ENCODE results near the gene GRID2. TPM values are rescaled to one million over a fixed set of nuclear protein-coding genes. Genes with fewer than 3 reads are reported as not detected.

The GRID2 gene
- total and polyA plus RNA-seq, 10 of the 15 experiments (the other 5 are each of a cell fraction or from before 2014, with no cell fraction given), result not detected

DNA sequence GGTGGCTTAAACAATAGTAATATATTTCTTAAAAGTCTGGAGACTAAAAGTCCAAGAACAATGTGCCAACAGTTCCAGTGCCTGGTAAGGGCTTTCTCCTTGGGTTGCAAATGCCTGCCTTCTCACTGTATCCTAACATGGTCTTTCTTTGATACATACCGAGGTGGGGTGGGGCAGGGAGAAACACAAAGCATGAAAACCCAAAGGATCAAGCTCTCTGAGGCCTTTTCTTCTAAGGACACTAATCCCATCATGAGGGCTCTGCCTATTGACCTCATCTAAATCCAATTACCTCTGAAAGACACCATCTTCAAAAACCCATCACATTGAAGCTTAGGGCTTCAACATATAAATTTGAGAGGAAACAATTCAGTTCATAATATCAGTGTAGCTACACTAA lies 311.3 kb downstream of the GRID2 start:
- DNase-seq (ENCODE audit: low read depth, low spot score) (no peak), ATAC-seq (no peak), FAIRE-seq (no peak)
- 0% methylated on average over 1 of the region's 1 CpG for WGBS (ENCODE audit: insufficient coverage, insufficient replicate concordance, low lambda C conversion rate, missing lambda C conversion rate)
- no peaks in the 10 kb centered on the region for H4K20me1 ChIP-seq (ENCODE audit: control insufficient read depth, insufficient read depth)
- H3K9ac ChIP-seq (ENCODE audit: control insufficient read depth, insufficient read depth, low read length), result no peak overlapping the region
- ChIA-PET SMC1A (ENCODE audit: uncharacterized antibody, unreplicated experiment) (no interaction called here), RAD21 (ENCODE audit: unreplicated experiment) (no interaction called here), POLR2A (no interaction called here), CTCF (no interaction called here)
- H3K4me2 ChIP-seq (ENCODE audit: control insufficient read depth, insufficient read depth), result no peak overlapping the region
- H3K36me3 ChIP-seq (ENCODE audit: control insufficient read depth in 2 of 2, insufficient read depth in 2 of 2, low read length in 1 of 2), result no peaks in the 10 kb centered on the region
- no peaks in the 10 kb centered on the region for H3K79me2 ChIP-seq (ENCODE audit: control insufficient read depth, insufficient read depth, low read length)
- no peaks in the 10 kb centered on the region for H3K9me3 ChIP-seq (replicated peaks; ENCODE audit: control insufficient read depth, insufficient read depth, low read length)
- H3K4me3 ChIP-seq, result no peak overlapping the region
- BruUV-seq (replicated peaks), result no TSS peak
- intact Hi-C loops (cut with micrococcal nuclease; ENCODE audit: unreplicated experiment), result no loop called here
- no peak overlapping the region for H3K27ac ChIP-seq (ENCODE audit: control insufficient read depth, insufficient read depth)
- no peaks in the 10 kb centered on the region for H3K4me1 ChIP-seq (ENCODE audit: control insufficient read depth, insufficient read depth, low read length)
- TF ChIP-seq, protein P1, sequence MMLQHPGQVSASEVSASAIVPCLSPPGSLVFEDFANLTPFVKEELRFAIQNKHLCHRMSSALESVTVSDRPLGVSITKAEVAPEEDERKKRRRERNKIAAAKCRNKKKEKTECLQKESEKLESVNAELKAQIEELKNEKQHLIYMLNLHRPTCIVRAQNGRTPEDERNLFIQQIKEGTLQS (IDR thresholded peaks at IDR 0.05; ENCODE audit: borderline replicate concordance, extremely low read depth, low read depth, low read length), result no peak
- TF ChIP-seq NFIC (IDR thresholded peaks at IDR 0.05; ENCODE audit: low read depth, low read length) (no peak), ZNF622 (IDR thresholded peaks at IDR 0.05) (no peak), ASH2L (IDR thresholded peaks at IDR 0.05; ENCODE audit: borderline replicate concordance, low read depth) (no peak), HCFC1 (IDR thresholded peaks at IDR 0.05; ENCODE audit: low read length) (no peak), STAT3 (IDR thresholded peaks at IDR 0.05; ENCODE audit: low read depth, low read length) (no peak)
- TF ChIP-seq, protein P2, sequence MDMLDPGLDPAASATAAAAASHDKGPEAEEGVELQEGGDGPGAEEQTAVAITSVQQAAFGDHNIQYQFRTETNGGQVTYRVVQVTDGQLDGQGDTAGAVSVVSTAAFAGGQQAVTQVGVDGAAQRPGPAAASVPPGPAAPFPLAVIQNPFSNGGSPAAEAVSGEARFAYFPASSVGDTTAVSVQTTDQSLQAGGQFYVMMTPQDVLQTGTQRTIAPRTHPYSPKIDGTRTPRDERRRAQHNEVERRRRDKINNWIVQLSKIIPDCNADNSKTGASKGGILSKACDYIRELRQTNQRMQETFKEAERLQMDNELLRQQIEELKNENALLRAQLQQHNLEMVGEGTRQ (IDR thresholded peaks at IDR 0.05; ENCODE audit: borderline replicate concordance, low read depth, low read length), result no peak
- TF ChIP-seq, protein P3, sequence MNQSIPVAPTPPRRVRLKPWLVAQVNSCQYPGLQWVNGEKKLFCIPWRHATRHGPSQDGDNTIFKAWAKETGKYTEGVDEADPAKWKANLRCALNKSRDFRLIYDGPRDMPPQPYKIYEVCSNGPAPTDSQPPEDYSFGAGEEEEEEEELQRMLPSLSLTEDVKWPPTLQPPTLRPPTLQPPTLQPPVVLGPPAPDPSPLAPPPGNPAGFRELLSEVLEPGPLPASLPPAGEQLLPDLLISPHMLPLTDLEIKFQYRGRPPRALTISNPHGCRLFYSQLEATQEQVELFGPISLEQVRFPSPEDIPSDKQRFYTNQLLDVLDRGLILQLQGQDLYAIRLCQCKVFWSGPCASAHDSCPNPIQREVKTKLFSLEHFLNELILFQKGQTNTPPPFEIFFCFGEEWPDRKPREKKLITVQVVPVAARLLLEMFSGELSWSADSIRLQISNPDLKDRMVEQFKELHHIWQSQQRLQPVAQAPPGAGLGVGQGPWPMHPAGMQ (IDR thresholded peaks at IDR 0.05; ENCODE audit: borderline replicate concordance), result no peak
- TF ChIP-seq, protein P4, sequence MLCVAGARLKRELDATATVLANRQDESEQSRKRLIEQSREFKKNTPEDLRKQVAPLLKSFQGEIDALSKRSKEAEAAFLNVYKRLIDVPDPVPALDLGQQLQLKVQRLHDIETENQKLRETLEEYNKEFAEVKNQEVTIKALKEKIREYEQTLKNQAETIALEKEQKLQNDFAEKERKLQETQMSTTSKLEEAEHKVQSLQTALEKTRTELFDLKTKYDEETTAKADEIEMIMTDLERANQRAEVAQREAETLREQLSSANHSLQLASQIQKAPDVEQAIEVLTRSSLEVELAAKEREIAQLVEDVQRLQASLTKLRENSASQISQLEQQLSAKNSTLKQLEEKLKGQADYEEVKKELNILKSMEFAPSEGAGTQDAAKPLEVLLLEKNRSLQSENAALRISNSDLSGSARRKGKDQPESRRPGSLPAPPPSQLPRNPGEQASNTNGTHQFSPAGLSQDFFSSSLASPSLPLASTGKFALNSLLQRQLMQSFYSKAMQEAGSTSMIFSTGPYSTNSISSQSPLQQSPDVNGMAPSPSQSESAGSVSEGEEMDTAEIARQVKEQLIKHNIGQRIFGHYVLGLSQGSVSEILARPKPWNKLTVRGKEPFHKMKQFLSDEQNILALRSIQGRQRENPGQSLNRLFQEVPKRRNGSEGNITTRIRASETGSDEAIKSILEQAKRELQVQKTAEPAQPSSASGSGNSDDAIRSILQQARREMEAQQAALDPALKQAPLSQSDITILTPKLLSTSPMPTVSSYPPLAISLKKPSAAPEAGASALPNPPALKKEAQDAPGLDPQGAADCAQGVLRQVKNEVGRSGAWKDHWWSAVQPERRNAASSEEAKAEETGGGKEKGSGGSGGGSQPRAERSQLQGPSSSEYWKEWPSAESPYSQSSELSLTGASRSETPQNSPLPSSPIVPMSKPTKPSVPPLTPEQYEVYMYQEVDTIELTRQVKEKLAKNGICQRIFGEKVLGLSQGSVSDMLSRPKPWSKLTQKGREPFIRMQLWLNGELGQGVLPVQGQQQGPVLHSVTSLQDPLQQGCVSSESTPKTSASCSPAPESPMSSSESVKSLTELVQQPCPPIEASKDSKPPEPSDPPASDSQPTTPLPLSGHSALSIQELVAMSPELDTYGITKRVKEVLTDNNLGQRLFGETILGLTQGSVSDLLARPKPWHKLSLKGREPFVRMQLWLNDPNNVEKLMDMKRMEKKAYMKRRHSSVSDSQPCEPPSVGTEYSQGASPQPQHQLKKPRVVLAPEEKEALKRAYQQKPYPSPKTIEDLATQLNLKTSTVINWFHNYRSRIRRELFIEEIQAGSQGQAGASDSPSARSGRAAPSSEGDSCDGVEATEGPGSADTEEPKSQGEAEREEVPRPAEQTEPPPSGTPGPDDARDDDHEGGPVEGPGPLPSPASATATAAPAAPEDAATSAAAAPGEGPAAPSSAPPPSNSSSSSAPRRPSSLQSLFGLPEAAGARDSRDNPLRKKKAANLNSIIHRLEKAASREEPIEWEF (IDR thresholded peaks at IDR 0.05; ENCODE audit: insufficient replicate concordance, low read depth, low read length), result no peak
- no peaks in the 10 kb centered on the region for H3K27me3 ChIP-seq (replicated peaks in 1 of 2; ENCODE audit: control insufficient read depth in 2 of 2, insufficient read depth in 2 of 2, low read length in 1 of 2)
- in situ Hi-C loops (cut with MboI), result no loop called here
- no peak overlapping the region for H2AFZ ChIP-seq (ENCODE audit: control insufficient read depth, low read depth, low read length)

Measured in GM12878 (cell line).